Measurements from ENCODE around the gene NABP1.
A peak's percentile ranks its signal among the peaks of the same experiment; 100 is the strongest.

The NABP1 gene

DNA sequence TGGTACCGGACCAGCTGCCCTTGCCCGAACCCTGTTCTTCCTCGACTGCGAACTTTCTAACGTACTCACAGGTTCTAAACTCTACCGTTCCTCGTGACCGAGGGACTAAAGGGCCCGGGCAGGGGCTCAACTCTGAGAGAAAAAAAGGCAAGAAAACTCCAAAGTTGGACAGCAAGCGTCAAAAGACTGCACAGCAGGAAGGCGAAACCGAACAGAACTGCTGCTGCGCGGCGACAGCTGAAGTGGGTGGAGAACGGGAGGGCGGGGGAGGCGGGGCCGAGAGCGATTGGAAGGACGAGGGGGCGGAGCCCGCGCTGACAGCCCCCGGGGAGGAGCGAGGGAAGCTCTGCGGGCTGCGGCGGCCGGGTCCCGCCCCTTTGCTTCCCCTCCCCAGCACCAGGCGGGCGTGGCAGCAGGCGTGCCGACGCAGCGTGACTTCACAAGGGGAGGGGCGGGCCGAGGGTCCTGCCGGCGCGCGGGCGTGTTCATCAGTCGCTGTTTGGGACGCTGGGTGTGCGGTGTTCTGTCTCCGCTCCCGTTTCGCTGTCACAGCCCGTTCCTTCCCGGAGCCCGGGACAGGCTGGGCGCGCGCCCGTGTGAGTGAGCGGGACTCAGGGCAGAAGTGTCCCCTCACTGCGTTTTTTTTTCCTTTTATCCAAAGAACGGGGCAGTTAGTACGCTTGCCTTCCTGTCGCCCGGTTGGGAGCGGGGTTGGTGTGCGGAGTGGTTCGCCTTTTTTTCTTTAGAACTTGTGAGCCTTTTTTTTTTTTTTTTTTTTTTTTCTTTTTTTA, at the start of gene NABP1:
Gene NABP1, plus strand, starts transcription at position 491 of the 791 bp plus-strand sequence. CDS start 479 bp downstream, outside the sequence.
- no peaks in the 10 kb centered on the region for H3K9me3 ChIP-seq (ENCODE audit: insufficient read depth, low read depth, low read length)
- H4K20me1 ChIP-seq (ENCODE audit: insufficient read depth, low read length, poor library complexity, severe bottlenecking): peaks cover 44% of the 10 kb centered on the region
- H3K79me2 ChIP-seq (ENCODE audit: insufficient read depth, low read length): peaks cover 57% of the 10 kb centered on the region
- TF ChIP-seq EZH2phosphoT487 (IDR thresholded peaks at IDR 0.05; ENCODE audit: borderline replicate concordance) (no peak), CTCF (conservative IDR thresholded peaks at IDR 0.05; ENCODE audit: low read length) (no peak)
- no peaks in the 10 kb centered on the region for H3K9me2 ChIP-seq (replicated peaks; ENCODE audit: low read depth, low read length)
- peak within 1 kb of the TSS; percentile 0; the same call in 1 of the 2 replicates for H2AFZ ChIP-seq (ENCODE audit: low read length)
- no peaks in the 10 kb centered on the region for H3K27me3 ChIP-seq (ENCODE audit: insufficient read depth, low read length, poor library complexity, severe bottlenecking)
- peak within 1 kb of the TSS; percentile 95 for H3K9ac ChIP-seq (ENCODE audit: low read depth, low read length, poor library complexity, severe bottlenecking)
- H3K36me3 ChIP-seq (ENCODE audit: insufficient read depth, low read length): peaks cover 7% of the 10 kb centered on the region; the same call in 1 of the 2 replicates
- H3F3A ChIP-seq (ENCODE audit: low read depth): peaks cover 13% of the 10 kb centered on the region
- H3K4me2 ChIP-seq (ENCODE audit: low read depth, low read length, poor library complexity, severe bottlenecking): peak within 1 kb of the TSS; percentile 92
- peaks cover 65% of the 10 kb centered on the region for H3K4me1 ChIP-seq (ENCODE audit: insufficient read depth, low read length, poor library complexity, severe bottlenecking)
- H3K4me3 ChIP-seq (ENCODE audit: low read length, poor library complexity, severe bottlenecking): peak within 1 kb of the TSS; percentile 94

DNA sequence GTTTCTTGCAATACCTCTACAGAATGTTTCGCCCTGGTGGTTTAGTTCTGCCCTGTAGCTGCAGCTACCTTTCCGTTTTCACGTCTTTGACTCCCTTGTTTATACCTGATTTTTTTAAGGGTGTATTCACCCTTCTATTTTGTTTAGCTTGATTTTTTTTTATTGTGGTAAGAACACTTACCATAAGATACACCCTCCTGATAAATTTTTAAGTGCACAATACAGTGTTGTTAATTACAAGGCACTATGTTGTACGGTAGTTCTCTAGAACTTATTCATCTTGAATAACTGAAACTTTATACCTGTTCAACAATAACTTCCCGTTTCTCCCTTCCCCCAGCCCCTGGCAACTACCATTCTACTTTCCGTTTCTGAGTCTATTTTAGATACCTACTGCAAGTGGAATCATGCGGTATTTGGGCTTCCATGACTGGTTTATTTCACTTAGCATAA, 48.9 kb upstream of the NABP1 start:
- Histone ChIP-seq H3K9me2 (replicated peaks; ENCODE audit: low read depth, low read length) (no peaks in the 10 kb centered on the region), H3K4me3 (ENCODE audit: low read length, poor library complexity, severe bottlenecking) (no peak overlapping the region), H4K20me1 (ENCODE audit: insufficient read depth, low read length, poor library complexity, severe bottlenecking) (no peaks in the 10 kb centered on the region), H3F3A (ENCODE audit: low read depth) (no peaks in the 10 kb centered on the region), H3K36me3 (ENCODE audit: insufficient read depth, low read length) (no peaks in the 10 kb centered on the region), H3K9me3 (ENCODE audit: insufficient read depth, low read depth, low read length) (no peaks in the 10 kb centered on the region), H2AFZ (ENCODE audit: low read length) (no peak overlapping the region), H3K4me2 (ENCODE audit: low read depth, low read length, poor library complexity, severe bottlenecking) (no peak overlapping the region), H3K27me3 (ENCODE audit: insufficient read depth, low read length, poor library complexity, severe bottlenecking) (no peaks in the 10 kb centered on the region), H3K79me2 (ENCODE audit: insufficient read depth, low read length) (no peaks in the 10 kb centered on the region), H3K9ac (ENCODE audit: low read depth, low read length, poor library complexity, severe bottlenecking) (no peak overlapping the region), H3K4me1 (ENCODE audit: insufficient read depth, low read length, poor library complexity, severe bottlenecking) (peaks cover 27% of the 10 kb centered on the region)
- no peak for TF ChIP-seq CTCF (conservative IDR thresholded peaks at IDR 0.05; ENCODE audit: low read length)
- no peak for TF ChIP-seq EZH2phosphoT487 (IDR thresholded peaks at IDR 0.05; ENCODE audit: borderline replicate concordance)

GRCh38 chr2:191629976-191630712, 47.8 kb upstream of the NABP1 start:
- H3K4me2 ChIP-seq (ENCODE audit: low read depth, low read length, poor library complexity, severe bottlenecking): no peak overlapping the region
- no peaks in the 10 kb centered on the region for H3K27me3 ChIP-seq (ENCODE audit: insufficient read depth, low read length, poor library complexity, severe bottlenecking)
- no peaks in the 10 kb centered on the region for H3K9me3 ChIP-seq (ENCODE audit: insufficient read depth, low read depth, low read length)
- no peak overlapping the region for H3K4me3 ChIP-seq (ENCODE audit: low read length, poor library complexity, severe bottlenecking)
- TF ChIP-seq EZH2phosphoT487 (IDR thresholded peaks at IDR 0.05; ENCODE audit: borderline replicate concordance) (no peak), CTCF (conservative IDR thresholded peaks at IDR 0.05; ENCODE audit: low read length) (no peak)
- H3K9ac ChIP-seq (ENCODE audit: low read depth, low read length, poor library complexity, severe bottlenecking): no peak overlapping the region
- no peaks in the 10 kb centered on the region for H3F3A ChIP-seq (ENCODE audit: low read depth)
- H3K9me2 ChIP-seq (replicated peaks; ENCODE audit: low read depth, low read length): no peaks in the 10 kb centered on the region
- no peaks in the 10 kb centered on the region for H3K79me2 ChIP-seq (ENCODE audit: insufficient read depth, low read length)
- no peak overlapping the region for H2AFZ ChIP-seq (ENCODE audit: low read length)
- no peaks in the 10 kb centered on the region for H3K36me3 ChIP-seq (ENCODE audit: insufficient read depth, low read length)
- H3K4me1 ChIP-seq (ENCODE audit: insufficient read depth, low read length, poor library complexity, severe bottlenecking): peaks cover 15% of the 10 kb centered on the region
- H4K20me1 ChIP-seq (ENCODE audit: insufficient read depth, low read length, poor library complexity, severe bottlenecking): no peaks in the 10 kb centered on the region

Measured in Loucy (cell line).